Vagina (tissue), 2 donors: ENCODE results near the gene GLT8D1. TPM values are rescaled to one million over a fixed set of nuclear protein-coding genes. Genes with fewer than 3 reads are reported as not detected.

Experiments
- DNase-seq, 2 donors: peaks; one replicate each; pipeline ENCODE4 v3.0.0-alpha.2; 2017; ENCODE audit errors: extremely low spot score in 2 of 2
- H3K27ac ChIP-seq: fragments of 200-600 bp; sonication (generic); one replicate; pipeline ENCODE4 v1.5.1; 2019
- H3K27me3 ChIP-seq: fragments of 200-600 bp; sonication (generic); one replicate; pipeline ENCODE4 v1.5.1; 2019
- H3K36me3 ChIP-seq, 2 donors: fragments of 200-600 bp; sonication (generic); one replicate each; pipeline ENCODE4 v1.5.1; 2017 to 2019
- H3K4me1 ChIP-seq: fragments of 200-600 bp; sonication (generic); one replicate; pipeline ENCODE4 v1.5.1; 2019
- H3K4me3 ChIP-seq, 2 donors: fragments of 200-600 bp; sonication (generic); 1 replicate in 1 of 2; 2 replicates in 1 of 2; pipeline ENCODE4 v1.5.1; 2016 to 2019
- H3K9me3 ChIP-seq: fragments of 200-600 bp; sonication (generic); one replicate; pipeline ENCODE4 v1.5.1; 2019
- POLR2A ChIP-seq, 2 donors: fragments of 450-650 bp; IDR thresholded peaks; one replicate each; pipeline ENCODE4 v1.6.1; 2017; ENCODE audit warnings: antibody characterized with exemption in 2 of 2, mild to moderate bottlenecking in 2 of 2, moderate library complexity in 2 of 2
- POLR2AphosphoS5 ChIP-seq, 2 donors: sonication (generic); formaldehyde crosslinking; IDR thresholded peaks; one replicate each; pipeline ENCODE4 v1.9.0; 2017; ENCODE audit warnings: antibody characterized with exemption in 2 of 2, mild to moderate bottlenecking in 2 of 2, low read depth in 1 of 2; ENCODE audit not compliant: insufficient read depth in 1 of 2
- intact Hi-C: fragments of 100-400 bp; cut with DNase I; formaldehyde crosslinking; loops from one replicate; pipeline ENCODE4 v1.15.1; 2023
- total RNA-seq: library from RNA; depleted of rRNA; stranded (reverse); fragments of >200 nt; gene quantifications from one replicate; pipeline ENCODE4 v1.2.3, GENCODE V29; 2016
- TF ChIP-seq, protein P1 (sequence below), 3 experiments: fragments of 450-650 bp in 2 of 3; fragments of 200-600 bp in 1 of 3; sonication (generic) in 1 of 3; IDR thresholded peaks; one replicate each; pipeline ENCODE4 v1.5.1; 2017 to 2019; ENCODE audit warnings: antibody characterized with exemption in 3 of 3, mild to moderate bottlenecking in 2 of 3, moderate library complexity in 2 of 3

GLT8D1 gene
- total RNA-seq, 1 donor from 2014 or later, result 29.7 TPM

- TF ChIP-seq POLR2A (IDR thresholded peaks at IDR 0.05), result no peak
- TF ChIP-seq POLR2AphosphoS5 (IDR thresholded peaks at IDR 0.05; ENCODE audit: insufficient read depth in 1 of 2, low read depth in 1 of 2), result no peak
- TF ChIP-seq, protein P1, sequence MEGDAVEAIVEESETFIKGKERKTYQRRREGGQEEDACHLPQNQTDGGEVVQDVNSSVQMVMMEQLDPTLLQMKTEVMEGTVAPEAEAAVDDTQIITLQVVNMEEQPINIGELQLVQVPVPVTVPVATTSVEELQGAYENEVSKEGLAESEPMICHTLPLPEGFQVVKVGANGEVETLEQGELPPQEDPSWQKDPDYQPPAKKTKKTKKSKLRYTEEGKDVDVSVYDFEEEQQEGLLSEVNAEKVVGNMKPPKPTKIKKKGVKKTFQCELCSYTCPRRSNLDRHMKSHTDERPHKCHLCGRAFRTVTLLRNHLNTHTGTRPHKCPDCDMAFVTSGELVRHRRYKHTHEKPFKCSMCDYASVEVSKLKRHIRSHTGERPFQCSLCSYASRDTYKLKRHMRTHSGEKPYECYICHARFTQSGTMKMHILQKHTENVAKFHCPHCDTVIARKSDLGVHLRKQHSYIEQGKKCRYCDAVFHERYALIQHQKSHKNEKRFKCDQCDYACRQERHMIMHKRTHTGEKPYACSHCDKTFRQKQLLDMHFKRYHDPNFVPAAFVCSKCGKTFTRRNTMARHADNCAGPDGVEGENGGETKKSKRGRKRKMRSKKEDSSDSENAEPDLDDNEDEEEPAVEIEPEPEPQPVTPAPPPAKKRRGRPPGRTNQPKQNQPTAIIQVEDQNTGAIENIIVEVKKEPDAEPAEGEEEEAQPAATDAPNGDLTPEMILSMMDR (IDR thresholded peaks at IDR 0.05), result no peak
- DNase-seq, result no peak
- Histone ChIP-seq H3K27ac (no peak overlapping the region), H3K27me3 (no peaks in the 10 kb centered on the region), H3K36me3 (peaks cover 0 to 25% of the 10 kb centered on the region in 2 donors), H3K9me3 (no peaks in the 10 kb centered on the region), H3K4me1 (peaks cover 63% of the 10 kb centered on the region), H3K4me3 (peak overlapping the region; percentile 88 to 93)
- intact Hi-C loops, result no loop called here
Observed at GRCh38 chr3:52684184-52684583, 21.4 kb downstream of the GLT8D1 start.

DNA sequence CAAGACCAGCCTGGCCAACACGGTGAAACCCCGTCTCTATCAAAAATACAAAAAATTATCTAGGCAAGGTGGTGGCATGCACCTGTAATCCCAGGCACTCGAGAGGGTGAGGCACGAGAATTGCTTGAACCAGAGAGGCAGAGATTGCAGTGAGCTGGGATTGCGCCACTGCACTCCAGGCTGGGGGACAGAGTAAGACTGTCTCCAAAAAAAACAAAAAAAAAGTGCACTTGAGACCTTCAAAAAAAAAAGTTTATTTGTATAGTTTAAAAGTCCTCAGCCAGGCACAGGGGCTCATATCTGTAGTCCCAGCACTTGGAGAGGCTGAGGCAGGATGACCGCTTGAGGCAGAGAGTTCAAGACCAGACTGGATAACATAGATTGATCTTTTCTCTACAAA is 22.0 kb downstream of the GLT8D1 start:
- no peak overlapping the region for H3K4me3 ChIP-seq
- DNase-seq, result no peak
- no peaks in the 10 kb centered on the region for H3K27me3 ChIP-seq
- intact Hi-C loops, result no loop called here
- TF ChIP-seq POLR2A (IDR thresholded peaks at IDR 0.05), result no peak
- no peak for TF ChIP-seq POLR2AphosphoS5 (IDR thresholded peaks at IDR 0.05; ENCODE audit: insufficient read depth in 1 of 2, low read depth in 1 of 2)
- TF ChIP-seq, protein P1 (IDR thresholded peaks at IDR 0.05), result no peak
- peaks cover 63% of the 10 kb centered on the region for H3K4me1 ChIP-seq
- H3K27ac ChIP-seq, result no peak overlapping the region
- H3K36me3 ChIP-seq, result peaks cover 0 to 25% of the 10 kb centered on the region in 2 donors
- H3K9me3 ChIP-seq, result no peaks in the 10 kb centered on the region

DNA sequence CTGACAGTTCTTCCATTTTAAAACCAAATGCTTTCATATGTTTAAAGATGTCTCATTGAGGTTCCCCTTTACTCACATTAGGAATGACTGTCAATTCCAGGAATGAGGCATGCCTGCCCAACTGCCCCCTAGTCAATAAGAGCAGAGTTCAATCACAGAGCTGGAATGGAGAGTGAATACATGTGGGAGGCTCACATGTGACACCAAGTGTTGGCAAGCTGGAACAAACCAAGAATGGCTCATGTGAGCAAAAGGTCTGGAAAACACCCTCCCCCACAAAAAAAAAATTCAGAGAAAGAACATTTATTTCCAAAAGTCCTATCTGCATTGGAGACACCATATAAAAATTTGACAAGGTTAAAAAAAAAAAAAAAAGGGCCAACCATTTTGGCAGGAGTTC is 23.6 kb downstream of the GLT8D1 start:
- Histone ChIP-seq H3K9me3 (no peaks in the 10 kb centered on the region), H3K27ac (peak overlapping the region; percentile 30), H3K27me3 (no peaks in the 10 kb centered on the region), H3K4me1 (peaks cover 53% of the 10 kb centered on the region), H3K36me3 (peaks cover 0 to 25% of the 10 kb centered on the region in 2 donors), H3K4me3 (no peak overlapping the region)
- DNase-seq, result no peak
- TF ChIP-seq, protein P1 (IDR thresholded peaks at IDR 0.05), result no peak
- peak in 1 of 2 donors; percentile 33 for TF ChIP-seq POLR2AphosphoS5 (IDR thresholded peaks at IDR 0.05; ENCODE audit: insufficient read depth in 1 of 2, low read depth in 1 of 2)
- intact Hi-C loops, result no loop called here

- Histone ChIP-seq H3K9me3 (no peaks in the 10 kb centered on the region), H3K4me1 (peaks cover 49% of the 10 kb centered on the region), H3K4me3 (no peak overlapping the region), H3K36me3 (peaks cover 0 to 30% of the 10 kb centered on the region in 2 donors), H3K27me3 (no peaks in the 10 kb centered on the region), H3K27ac (peak overlapping the region; percentile 30)
- intact Hi-C loops, result no loop called here
- no peak for DNase-seq
- TF ChIP-seq POLR2A (IDR thresholded peaks at IDR 0.05) (no peak), POLR2AphosphoS5 (IDR thresholded peaks at IDR 0.05; ENCODE audit: insufficient read depth in 1 of 2, low read depth in 1 of 2) (no peak)
- TF ChIP-seq, protein P1 (IDR thresholded peaks at IDR 0.05), result no peak
Observed at GRCh38 chr3:52681596-52681995, 24.0 kb downstream of the GLT8D1 start.

GRCh38 chr3:52679811-52680210 is 25.8 kb downstream of the GLT8D1 start:
- H3K36me3 ChIP-seq, result peaks cover 0 to 43% of the 10 kb centered on the region in 2 donors
- intact Hi-C loops, result no loop called here
- no peak overlapping the region for H3K4me3 ChIP-seq
- TF ChIP-seq, protein P1 (IDR thresholded peaks at IDR 0.05), result no peak
- TF ChIP-seq POLR2A (IDR thresholded peaks at IDR 0.05) (no peak), POLR2AphosphoS5 (IDR thresholded peaks at IDR 0.05; ENCODE audit: insufficient read depth in 1 of 2, low read depth in 1 of 2) (no peak)
- no peaks in the 10 kb centered on the region for H3K9me3 ChIP-seq
- peaks cover 40% of the 10 kb centered on the region for H3K4me1 ChIP-seq
- H3K27ac ChIP-seq, result peak overlapping the region; percentile 24
- no peak for DNase-seq
- no peaks in the 10 kb centered on the region for H3K27me3 ChIP-seq
